ENCODE measurements around the gene BIN2. TPM values are rescaled to one million over a fixed set of nuclear protein-coding genes. Genes with fewer than 3 reads are reported as not detected.
"Not testable (repeated sequence)": the region's sequence is repeated elsewhere in the genome, so short reads cannot be mapped to it uniquely, and the experiment has no call there.

The BIN2 gene
- total RNA-seq, 2 donors from 2014 or later: 4.6 to 11.9 TPM

GRCh38 chr12:51345681-51346080 is 21.7 kb upstream of the BIN2 start:
- Histone ChIP-seq H3K27ac (no peak overlapping the region), H3K36me3 (no peaks in the 10 kb centered on the region)
- no peak for ATAC-seq (ENCODE audit: insufficient number of reproducible peaks, low FRiP score, low read depth)

GRCh38 chr12:51343201-51343600 is 19.2 kb upstream of the BIN2 start:
- Histone ChIP-seq H3K27ac (no peak overlapping the region), H3K4me1 (ENCODE audit: control insufficient read depth in 1 of 2, low read depth in 2 of 2) (peaks cover 0 to 8% of the 10 kb centered on the region in 2 donors), H3K36me3 (no peaks in the 10 kb centered on the region), H3K9me3 (no peaks in the 10 kb centered on the region), H3K27me3 (replicated peaks; ENCODE audit: insufficient read depth) (no peaks in the 10 kb centered on the region), H3K4me3 (no peak overlapping the region)
- no peak for DNase-seq (ENCODE audit: low spot score)
- TF ChIP-seq, protein P1, sequence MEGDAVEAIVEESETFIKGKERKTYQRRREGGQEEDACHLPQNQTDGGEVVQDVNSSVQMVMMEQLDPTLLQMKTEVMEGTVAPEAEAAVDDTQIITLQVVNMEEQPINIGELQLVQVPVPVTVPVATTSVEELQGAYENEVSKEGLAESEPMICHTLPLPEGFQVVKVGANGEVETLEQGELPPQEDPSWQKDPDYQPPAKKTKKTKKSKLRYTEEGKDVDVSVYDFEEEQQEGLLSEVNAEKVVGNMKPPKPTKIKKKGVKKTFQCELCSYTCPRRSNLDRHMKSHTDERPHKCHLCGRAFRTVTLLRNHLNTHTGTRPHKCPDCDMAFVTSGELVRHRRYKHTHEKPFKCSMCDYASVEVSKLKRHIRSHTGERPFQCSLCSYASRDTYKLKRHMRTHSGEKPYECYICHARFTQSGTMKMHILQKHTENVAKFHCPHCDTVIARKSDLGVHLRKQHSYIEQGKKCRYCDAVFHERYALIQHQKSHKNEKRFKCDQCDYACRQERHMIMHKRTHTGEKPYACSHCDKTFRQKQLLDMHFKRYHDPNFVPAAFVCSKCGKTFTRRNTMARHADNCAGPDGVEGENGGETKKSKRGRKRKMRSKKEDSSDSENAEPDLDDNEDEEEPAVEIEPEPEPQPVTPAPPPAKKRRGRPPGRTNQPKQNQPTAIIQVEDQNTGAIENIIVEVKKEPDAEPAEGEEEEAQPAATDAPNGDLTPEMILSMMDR (IDR thresholded peaks at IDR 0.05): no peak
- ATAC-seq (ENCODE audit: insufficient number of reproducible peaks, low FRiP score, low read depth): no peak

More at GRCh38 chr12:51345681-51346080, 21.7 kb upstream of the BIN2 start:
- TF ChIP-seq, protein P1 (IDR thresholded peaks at IDR 0.05): no peak
- no peaks in the 10 kb centered on the region for H3K27me3 ChIP-seq (replicated peaks; ENCODE audit: insufficient read depth)
- H3K4me3 ChIP-seq: no peak overlapping the region
- H3K9me3 ChIP-seq: no peaks in the 10 kb centered on the region
- peaks cover 0 to 8% of the 10 kb centered on the region in 2 donors for H3K4me1 ChIP-seq (ENCODE audit: control insufficient read depth in 1 of 2, low read depth in 2 of 2)
- no peak for DNase-seq (ENCODE audit: low spot score)

GRCh38 chr12:51342416-51342815 is 18.4 kb upstream of the BIN2 start:
- Histone ChIP-seq H3K27ac (no peak overlapping the region), H3K4me3 (no peak overlapping the region), H3K27me3 (replicated peaks; ENCODE audit: insufficient read depth) (no peaks in the 10 kb centered on the region), H3K9me3 (no peaks in the 10 kb centered on the region), H3K36me3 (no peaks in the 10 kb centered on the region), H3K4me1 (ENCODE audit: control insufficient read depth in 1 of 2, low read depth in 2 of 2) (peaks cover 0 to 8% of the 10 kb centered on the region in 2 donors)
- ATAC-seq (ENCODE audit: insufficient number of reproducible peaks, low FRiP score, low read depth) (no peak), DNase-seq (ENCODE audit: low spot score) (no peak)
- TF ChIP-seq, protein P1 (IDR thresholded peaks at IDR 0.05): no peak

DNA sequence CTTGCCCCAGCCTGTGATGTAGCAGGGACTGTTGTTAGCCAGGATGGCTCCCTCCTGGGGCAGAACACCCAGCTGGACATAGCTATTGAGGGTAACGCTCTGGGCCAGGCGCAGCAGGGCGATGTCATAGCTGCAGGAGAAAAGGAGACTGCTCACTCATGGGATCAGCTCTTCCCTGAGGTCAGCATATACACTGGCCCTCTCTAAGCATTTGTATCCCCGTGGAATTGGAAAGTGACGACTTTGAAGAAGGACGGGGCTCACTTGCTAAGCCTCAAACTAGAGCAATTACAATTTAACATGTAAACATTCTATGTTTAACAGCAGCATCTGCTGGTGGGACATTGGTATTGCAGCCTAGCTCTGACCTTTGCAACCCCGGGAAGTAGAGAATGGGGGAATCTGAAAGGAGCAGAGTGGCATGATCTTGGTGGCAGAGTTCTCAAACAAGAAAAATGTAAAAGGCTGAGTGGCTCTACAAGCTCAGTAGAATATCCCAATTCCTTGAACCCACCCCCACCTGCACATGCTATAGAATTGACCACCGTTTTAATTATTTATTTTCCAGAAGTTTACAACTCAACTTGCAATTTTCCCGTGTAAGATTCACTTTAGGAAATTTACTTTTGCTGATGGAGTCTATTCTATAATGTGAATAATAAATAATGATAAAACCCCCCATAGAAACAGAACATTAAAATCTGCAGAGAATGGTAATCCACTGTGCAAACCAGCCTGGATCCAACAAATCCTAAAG is 17.5 kb upstream of the BIN2 start:
- no peak for ATAC-seq (ENCODE audit: insufficient number of reproducible peaks, low FRiP score, low read depth)
- H3K36me3 ChIP-seq: no peaks in the 10 kb centered on the region
- H3K4me3 ChIP-seq: peak overlapping the region; percentile 56
- no peak overlapping the region for H3K27ac ChIP-seq
- TF ChIP-seq, protein P1 (IDR thresholded peaks at IDR 0.05): peak; percentile 96
- no peaks in the 10 kb centered on the region for H3K9me3 ChIP-seq
- peaks cover 0 to 8% of the 10 kb centered on the region in 2 donors for H3K4me1 ChIP-seq (ENCODE audit: control insufficient read depth in 1 of 2, low read depth in 2 of 2)
- H3K27me3 ChIP-seq (replicated peaks; ENCODE audit: insufficient read depth): no peaks in the 10 kb centered on the region
- DNase-seq (ENCODE audit: low spot score): peak; percentile 20

GRCh38 chr12:51339750-51340149 is 15.8 kb upstream of the BIN2 start:
- ATAC-seq (ENCODE audit: insufficient number of reproducible peaks, low FRiP score, low read depth) (no peak), DNase-seq (ENCODE audit: low spot score) (no peak)
- H3K36me3 ChIP-seq: no peaks in the 10 kb centered on the region
- H3K4me1 ChIP-seq (ENCODE audit: control insufficient read depth in 1 of 2, low read depth in 2 of 2): peaks cover 0 to 8% of the 10 kb centered on the region in 2 donors
- H3K4me3 ChIP-seq: no peak overlapping the region
- H3K27ac ChIP-seq: no peak overlapping the region
- H3K9me3 ChIP-seq: no peaks in the 10 kb centered on the region
- TF ChIP-seq, protein P1 (IDR thresholded peaks at IDR 0.05): no peak
- H3K27me3 ChIP-seq (replicated peaks; ENCODE audit: insufficient read depth): no peaks in the 10 kb centered on the region

- H3K4me3 ChIP-seq; H3K27me3 ChIP-seq (replicated peaks; ENCODE audit: insufficient read depth); ATAC-seq (ENCODE audit: insufficient number of reproducible peaks, low FRiP score, low read depth); H3K4me1 ChIP-seq (ENCODE audit: control insufficient read depth in 1 of 2, low read depth in 2 of 2); DNase-seq (ENCODE audit: low spot score); H3K27ac ChIP-seq; H3K36me3 ChIP-seq; H3K9me3 ChIP-seq: not testable (repeated sequence)
These were observed 13.4 kb upstream of the BIN2 start for GRCh38 chr12:51337336-51337735.

Measured in thoracic aorta (tissue), 2 donors.